ENCODE results near the gene FOXA1. TPM values are rescaled to one million over a fixed set of nuclear protein-coding genes. Genes with fewer than 3 reads are reported as not detected.

The FOXA1 gene
- total RNA-seq, 3 donors from 2014 or later (not counting 1 experiment from before 2014, with no cell fraction given), result not detected

DNA sequence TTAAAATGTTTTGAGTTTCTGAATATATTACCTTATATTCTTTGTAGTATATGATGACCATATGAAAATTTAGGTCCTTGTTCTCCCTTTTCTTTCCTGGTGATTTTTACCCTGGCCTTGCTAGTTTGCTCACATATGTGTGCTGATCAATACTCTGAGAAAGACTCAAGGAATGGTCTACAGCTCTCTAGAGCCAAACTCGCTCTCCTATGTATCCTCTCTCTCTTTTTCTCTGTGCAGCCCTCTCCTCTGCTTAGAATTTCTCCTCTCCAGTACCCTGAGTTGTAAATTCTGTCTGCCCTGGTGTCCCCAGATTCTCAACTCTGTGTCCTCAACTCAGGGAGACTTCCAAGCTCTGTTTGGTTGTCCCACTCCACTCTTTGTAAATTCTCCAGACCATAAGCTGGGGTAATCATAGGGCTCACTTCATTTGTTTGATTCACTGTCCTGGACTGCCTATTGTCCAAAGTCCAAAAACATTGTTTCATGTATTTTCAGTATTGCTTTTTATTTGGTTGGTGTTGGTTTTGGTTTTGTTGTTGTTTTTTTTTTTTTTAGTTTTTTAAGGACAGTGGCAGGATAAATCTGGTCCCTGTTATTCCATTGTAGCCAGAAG is 41.0 kb downstream of the FOXA1 start:
- 90% methylated on average over 1 of the region's 1 CpG for WGBS (ENCODE audit: insufficient coverage)
- ATAC-seq (no peak), DNase-seq (no peak)
- intact Hi-C loops (cut with micrococcal nuclease), result no loop called here
- Mint-ChIP-seq H3K4me3 (no peak overlapping the region), H3K27ac (no peak overlapping the region), H3K27me3 (ENCODE audit: low read depth in 2 of 2) (no peaks in the 10 kb centered on the region), H3K9me3 (peaks cover 11 to 22% of the 10 kb centered on the region in 2 donors), H3K4me1 (no peaks in the 10 kb centered on the region), H3K36me3 (peaks cover 24% of the 10 kb centered on the region)
- Histone ChIP-seq H3K4me1 (ENCODE audit: control insufficient read depth, insufficient read depth, low read length) (no peaks in the 10 kb centered on the region), H3K36me3 (ENCODE audit: control insufficient read depth, insufficient read depth, low read length) (no peaks in the 10 kb centered on the region), H3K27me3 (ENCODE audit: control insufficient read depth, insufficient read depth, low read length) (no peaks in the 10 kb centered on the region), H3K4me3 (ENCODE audit: low read length) (no peak overlapping the region), H3K9me3 (ENCODE audit: control insufficient read depth, insufficient read depth, low read length) (peaks cover 3% of the 10 kb centered on the region), H3K27ac (ENCODE audit: low read length) (no peak overlapping the region)
- TF ChIP-seq, protein P1, sequence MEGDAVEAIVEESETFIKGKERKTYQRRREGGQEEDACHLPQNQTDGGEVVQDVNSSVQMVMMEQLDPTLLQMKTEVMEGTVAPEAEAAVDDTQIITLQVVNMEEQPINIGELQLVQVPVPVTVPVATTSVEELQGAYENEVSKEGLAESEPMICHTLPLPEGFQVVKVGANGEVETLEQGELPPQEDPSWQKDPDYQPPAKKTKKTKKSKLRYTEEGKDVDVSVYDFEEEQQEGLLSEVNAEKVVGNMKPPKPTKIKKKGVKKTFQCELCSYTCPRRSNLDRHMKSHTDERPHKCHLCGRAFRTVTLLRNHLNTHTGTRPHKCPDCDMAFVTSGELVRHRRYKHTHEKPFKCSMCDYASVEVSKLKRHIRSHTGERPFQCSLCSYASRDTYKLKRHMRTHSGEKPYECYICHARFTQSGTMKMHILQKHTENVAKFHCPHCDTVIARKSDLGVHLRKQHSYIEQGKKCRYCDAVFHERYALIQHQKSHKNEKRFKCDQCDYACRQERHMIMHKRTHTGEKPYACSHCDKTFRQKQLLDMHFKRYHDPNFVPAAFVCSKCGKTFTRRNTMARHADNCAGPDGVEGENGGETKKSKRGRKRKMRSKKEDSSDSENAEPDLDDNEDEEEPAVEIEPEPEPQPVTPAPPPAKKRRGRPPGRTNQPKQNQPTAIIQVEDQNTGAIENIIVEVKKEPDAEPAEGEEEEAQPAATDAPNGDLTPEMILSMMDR (IDR thresholded peaks at IDR 0.05), result no peak

DNA sequence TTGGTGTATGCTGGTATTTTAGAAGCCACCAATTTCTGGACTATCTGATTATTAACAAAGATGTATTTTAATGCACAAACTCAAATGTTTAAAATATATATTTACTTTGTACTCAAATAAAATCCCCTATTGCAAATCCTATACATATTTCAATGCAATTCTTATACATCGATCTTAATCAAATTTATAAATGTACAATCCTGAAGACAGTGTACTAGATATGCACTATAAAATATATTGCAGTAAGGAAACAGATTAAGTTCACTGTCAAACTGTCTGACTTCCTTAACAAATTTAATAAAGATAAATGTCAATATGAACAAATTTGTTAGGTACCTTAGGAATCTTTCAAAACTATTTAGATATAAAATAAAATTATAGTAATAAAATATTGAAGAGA is 43.9 kb downstream of the FOXA1 start:
- DNase-seq (no peak), ATAC-seq (no peak)
- H3K36me3 Mint-ChIP-seq, result peaks cover 8% of the 10 kb centered on the region
- H3K36me3 ChIP-seq (ENCODE audit: control insufficient read depth, insufficient read depth, low read length), result no peaks in the 10 kb centered on the region
- no CpG with 5 or more reads among the region's 1 CpG for WGBS (ENCODE audit: insufficient coverage)
- peaks cover 8 to 10% of the 10 kb centered on the region in 2 donors for H3K9me3 Mint-ChIP-seq
- TF ChIP-seq, protein P1 (IDR thresholded peaks at IDR 0.05), result no peak
- H3K27me3 ChIP-seq (ENCODE audit: control insufficient read depth, insufficient read depth, low read length), result no peaks in the 10 kb centered on the region
- no peak overlapping the region for H3K27ac ChIP-seq (ENCODE audit: low read length)
- no peak overlapping the region for H3K4me3 ChIP-seq (ENCODE audit: low read length)
- H3K4me3 Mint-ChIP-seq, result no peak overlapping the region
- no peak overlapping the region for H3K27ac Mint-ChIP-seq
- intact Hi-C loops (cut with micrococcal nuclease), result no loop called here
- H3K9me3 ChIP-seq (ENCODE audit: control insufficient read depth, insufficient read depth, low read length), result peaks cover 3% of the 10 kb centered on the region
- H3K4me1 Mint-ChIP-seq, result no peaks in the 10 kb centered on the region
- H3K27me3 Mint-ChIP-seq (ENCODE audit: low read depth in 2 of 2), result no peaks in the 10 kb centered on the region
- H3K4me1 ChIP-seq (ENCODE audit: control insufficient read depth, insufficient read depth, low read length), result no peaks in the 10 kb centered on the region

DNA sequence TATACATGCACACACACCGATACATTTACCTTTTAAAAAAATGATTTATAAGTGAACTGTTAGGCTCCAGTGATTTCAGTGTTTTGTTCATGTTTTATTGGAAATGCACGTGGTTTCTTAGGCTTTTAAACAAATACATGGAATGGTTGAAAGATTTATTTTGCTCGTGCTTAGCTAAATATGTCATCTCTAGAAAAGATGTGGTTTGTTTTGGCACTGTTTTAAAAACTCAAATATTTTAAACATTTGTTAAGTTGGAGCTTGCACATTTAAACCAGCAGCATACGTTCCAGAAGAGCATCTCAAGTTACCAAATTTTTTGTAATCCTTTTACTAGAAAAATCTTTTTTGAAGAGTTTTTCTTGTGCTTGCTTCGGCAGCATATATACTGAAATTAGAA is 44.5 kb downstream of the FOXA1 start:
- peaks cover 3% of the 10 kb centered on the region for H3K9me3 ChIP-seq (ENCODE audit: control insufficient read depth, insufficient read depth, low read length)
- H3K4me1 Mint-ChIP-seq, result no peaks in the 10 kb centered on the region
- peaks cover 8% of the 10 kb centered on the region for H3K36me3 Mint-ChIP-seq
- peaks cover 8 to 10% of the 10 kb centered on the region in 2 donors for H3K9me3 Mint-ChIP-seq
- intact Hi-C loops (cut with micrococcal nuclease), result no loop called here
- H3K27me3 ChIP-seq (ENCODE audit: control insufficient read depth, insufficient read depth, low read length), result no peaks in the 10 kb centered on the region
- no peak overlapping the region for H3K27ac Mint-ChIP-seq
- H3K27me3 Mint-ChIP-seq (ENCODE audit: low read depth in 2 of 2), result no peaks in the 10 kb centered on the region
- WGBS (ENCODE audit: insufficient coverage), result 79% methylated on average over 3 of the region's 5 CpGs
- H3K4me3 Mint-ChIP-seq, result no peak overlapping the region
- DNase-seq, result no peak
- no peaks in the 10 kb centered on the region for H3K4me1 ChIP-seq (ENCODE audit: control insufficient read depth, insufficient read depth, low read length)
- H3K36me3 ChIP-seq (ENCODE audit: control insufficient read depth, insufficient read depth, low read length), result no peaks in the 10 kb centered on the region
- TF ChIP-seq, protein P1 (IDR thresholded peaks at IDR 0.05), result no peak
- no peak overlapping the region for H3K27ac ChIP-seq (ENCODE audit: low read length)
- no peak overlapping the region for H3K4me3 ChIP-seq (ENCODE audit: low read length)
- no peak for ATAC-seq
